SK-N-SH treated with all-trans-retinoic acid at 6 μM for 48 hours (cell line): ENCODE data around the gene CALR3.

ENCODE experiments used
- ATAC-seq: fragments of 200-7000 bp; cut with Tn5 transposase; 3 replicates; pipeline ENCODE4 v1.9.1; 2020; ENCODE audit warnings: mild to moderate bottlenecking, moderate library complexity
- ARNTL ChIP-seq: fragments of 450-650 bp; formaldehyde crosslinking; IDR thresholded peaks from 2 replicates; pipeline ENCODE4 v1.5.0; 2020; ENCODE audit warnings: low read depth, mild to moderate bottlenecking, moderate library complexity, borderline replicate concordance
- BACH2 ChIP-seq: fragments of 250-450 bp; sonication (Bioruptor Pico); IDR thresholded peaks from 2 replicates; pipeline ENCODE4 v1.9.0; 2021; ENCODE audit warnings: mild to moderate bottlenecking, borderline replicate concordance
- CREB5 ChIP-seq: fragments of 250-450 bp; sonication (Bioruptor Pico); IDR thresholded peaks from 2 replicates; pipeline ENCODE4 v1.5.1; 2020; ENCODE audit warnings: low read depth, mild to moderate bottlenecking, moderate library complexity
- CSDC2 ChIP-seq: fragments of 250-450 bp; sonication (Bioruptor Pico); IDR thresholded peaks from 2 replicates; pipeline ENCODE4 v1.5.0; 2020; ENCODE audit warnings: mild to moderate bottlenecking, moderate library complexity
- CSRNP3 ChIP-seq: fragments of 250-450 bp; sonication (Bioruptor Pico); IDR thresholded peaks from 2 replicates; pipeline ENCODE4 v1.5.1; 2021; ENCODE audit warnings: mild to moderate bottlenecking, moderate library complexity
- ESRRG ChIP-seq: fragments of 250-450 bp; sonication (Bioruptor Pico); IDR thresholded peaks from 2 replicates; pipeline ENCODE4 v1.6.1; 2021; ENCODE audit warnings: mild to moderate bottlenecking
- GLIS3 ChIP-seq: fragments of 250-450 bp; sonication (Bioruptor Pico); IDR thresholded peaks from 2 replicates; pipeline ENCODE4 v1.5.0; 2020; ENCODE audit warnings: mild to moderate bottlenecking, moderate library complexity
- ISL1 ChIP-seq: fragments of 250-450 bp; sonication (Bioruptor Pico); IDR thresholded peaks from 2 replicates; pipeline ENCODE4 v2.1.2; 2022; ENCODE audit warnings: mild to moderate bottlenecking, moderate library complexity
- OSR1 ChIP-seq: fragments of 250-450 bp; sonication (Bioruptor Pico); IDR thresholded peaks from 2 replicates; pipeline ENCODE4 v1.8.0; 2022; ENCODE audit warnings: moderate library complexity, mild to moderate bottlenecking, inconsistent platforms
- POU6F1 ChIP-seq: fragments of 250-450 bp; sonication (Bioruptor Pico); IDR thresholded peaks from 2 replicates; pipeline ENCODE4 v1.8.0; 2021; ENCODE audit warnings: low read depth, mild to moderate bottlenecking, moderate library complexity, borderline replicate concordance
- PPARA ChIP-seq: fragments of 250-450 bp; sonication (Bioruptor Pico); IDR thresholded peaks from 2 replicates; pipeline ENCODE4 v1.5.0; 2020; ENCODE audit warnings: mild to moderate bottlenecking, borderline replicate concordance
- RARB ChIP-seq: fragments of 250-450 bp; sonication (Bioruptor Pico); IDR thresholded peaks from 2 replicates; pipeline ENCODE4 v1.8.0; 2021; ENCODE audit warnings: mild to moderate bottlenecking, moderate library complexity
- SNAI2 ChIP-seq: fragments of 250-450 bp; sonication (Bioruptor Pico); IDR thresholded peaks from 2 replicates; pipeline ENCODE4 v1.5.0; 2020; ENCODE audit warnings: mild to moderate bottlenecking, moderate library complexity
- TCF4 ChIP-seq: fragments of 250-450 bp; sonication (Bioruptor Pico); IDR thresholded peaks from 2 replicates; pipeline ENCODE4 v1.8.0; 2021; ENCODE audit warnings: mild to moderate bottlenecking, moderate library complexity, borderline replicate concordance
- TOX ChIP-seq: fragments of 250-450 bp; sonication (Bioruptor Pico); IDR thresholded peaks from 2 replicates; pipeline ENCODE4 v1.8.0; 2021; ENCODE audit warnings: mild to moderate bottlenecking, moderate library complexity, borderline replicate concordance
- ZC3H10 ChIP-seq: fragments of 250-450 bp; sonication (Bioruptor Pico); IDR thresholded peaks from 2 replicates; pipeline ENCODE4 v1.5.1; 2021; ENCODE audit warnings: mild to moderate bottlenecking, moderate library complexity
- ZFP3 ChIP-seq: fragments of 250-450 bp; sonication (Bioruptor Pico); IDR thresholded peaks from 2 replicates; pipeline ENCODE4 v1.5.0; 2020; ENCODE audit warnings: mild to moderate bottlenecking, moderate library complexity
- ZFP30 ChIP-seq: fragments of 450-650 bp; formaldehyde crosslinking; IDR thresholded peaks from 2 replicates; pipeline ENCODE4 v1.5.0; 2022; ENCODE audit warnings: mild to moderate bottlenecking, moderate library complexity
- ZNF565 ChIP-seq: fragments of 450-650 bp; formaldehyde crosslinking; conservative IDR thresholded peaks from 2 replicates; pipeline ENCODE4 v1.5.0; 2020; ENCODE audit warnings: low read depth, mild to moderate bottlenecking, moderate library complexity
- ZNF70 ChIP-seq: fragments of 450-650 bp; formaldehyde crosslinking; IDR thresholded peaks from 2 replicates; pipeline ENCODE4 v1.5.0; 2020; ENCODE audit warnings: mild to moderate bottlenecking, moderate library complexity
- ZNF8 ChIP-seq: fragments of 450-650 bp; formaldehyde crosslinking; IDR thresholded peaks from 2 replicates; pipeline ENCODE4 v1.5.0; 2020; ENCODE audit warnings: mild to moderate bottlenecking, moderate library complexity
- TF ChIP-seq, protein P1 (sequence below): fragments of 250-450 bp; sonication (Bioruptor Pico); IDR thresholded peaks from 2 replicates; pipeline ENCODE4 v1.5.0; 2020; ENCODE audit warnings: mild to moderate bottlenecking, moderate library complexity
- TF ChIP-seq, protein P2 (sequence below): fragments of 250-450 bp; sonication (Bioruptor Pico); IDR thresholded peaks from 2 replicates; pipeline ENCODE4 v1.8.0; 2020; ENCODE audit warnings: mild to moderate bottlenecking, moderate library complexity, borderline replicate concordance

Gene CALR3

DNA sequence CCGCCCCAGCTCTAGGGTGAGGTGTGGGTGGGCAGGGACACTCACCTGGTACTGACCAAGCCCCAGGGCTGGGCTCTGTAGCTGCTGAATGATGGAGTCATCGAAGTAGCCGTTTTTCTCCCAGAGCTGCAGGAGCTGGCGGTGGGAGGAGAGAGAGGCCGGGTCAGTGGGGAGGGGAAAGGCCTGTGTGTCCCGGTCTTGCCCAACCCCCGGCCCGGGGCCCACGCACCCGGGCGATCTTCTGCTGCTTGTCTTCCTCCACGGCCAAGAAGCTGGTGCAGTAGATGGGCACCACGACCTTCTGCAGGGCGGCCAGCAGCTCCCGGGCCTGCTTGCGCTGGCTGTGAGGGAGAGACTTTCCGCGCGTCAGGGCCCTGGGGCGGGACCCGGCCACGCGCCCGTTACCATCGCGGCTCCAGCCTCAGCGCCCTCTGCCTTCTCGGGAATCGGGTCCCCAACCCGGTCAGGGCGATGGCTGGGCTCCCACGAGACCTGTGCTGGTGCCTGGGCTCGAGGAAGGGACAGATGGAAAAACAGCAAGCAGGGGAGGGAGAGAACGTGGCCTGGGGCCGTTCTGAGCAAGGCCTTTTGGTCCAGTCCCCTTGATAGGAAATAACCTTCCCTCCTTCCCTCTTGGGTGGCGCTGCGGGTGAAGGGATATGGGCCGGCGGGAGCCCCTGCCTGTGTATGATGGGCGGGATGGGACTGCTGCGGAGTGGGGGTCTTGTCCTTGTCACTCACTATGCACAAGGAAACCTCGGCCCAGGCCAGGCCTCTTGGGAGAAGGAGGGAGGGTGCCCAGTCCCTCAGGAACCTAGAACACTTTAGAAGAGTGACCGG, 34.8 kb upstream of the CALR3 start:
- no peak for ATAC-seq
- TF ChIP-seq ARNTL (CRISPR knock-in tag) (no peak), OSR1 (CRISPR knock-in tag) (no peak), PPARA (CRISPR knock-in tag) (no peak), CSRNP3 (CRISPR knock-in tag) (no peak), POU6F1 (no peak), ZNF70 (CRISPR knock-in tag) (no peak), ZFP30 (CRISPR knock-in tag) (no peak), GLIS3 (CRISPR knock-in tag) (no peak), ZFP3 (no peak), ZC3H10 (CRISPR knock-in tag) (no peak), CREB5 (no peak), ISL1 (CRISPR knock-in tag) (no peak), RARB (CRISPR knock-in tag) (no peak), ESRRG (CRISPR knock-in tag) (no peak), ZNF565 (CRISPR knock-in tag) (no peak), BACH2 (CRISPR knock-in tag) (no peak), SNAI2 (CRISPR knock-in tag) (no peak)
- TF ChIP-seq, protein P1, sequence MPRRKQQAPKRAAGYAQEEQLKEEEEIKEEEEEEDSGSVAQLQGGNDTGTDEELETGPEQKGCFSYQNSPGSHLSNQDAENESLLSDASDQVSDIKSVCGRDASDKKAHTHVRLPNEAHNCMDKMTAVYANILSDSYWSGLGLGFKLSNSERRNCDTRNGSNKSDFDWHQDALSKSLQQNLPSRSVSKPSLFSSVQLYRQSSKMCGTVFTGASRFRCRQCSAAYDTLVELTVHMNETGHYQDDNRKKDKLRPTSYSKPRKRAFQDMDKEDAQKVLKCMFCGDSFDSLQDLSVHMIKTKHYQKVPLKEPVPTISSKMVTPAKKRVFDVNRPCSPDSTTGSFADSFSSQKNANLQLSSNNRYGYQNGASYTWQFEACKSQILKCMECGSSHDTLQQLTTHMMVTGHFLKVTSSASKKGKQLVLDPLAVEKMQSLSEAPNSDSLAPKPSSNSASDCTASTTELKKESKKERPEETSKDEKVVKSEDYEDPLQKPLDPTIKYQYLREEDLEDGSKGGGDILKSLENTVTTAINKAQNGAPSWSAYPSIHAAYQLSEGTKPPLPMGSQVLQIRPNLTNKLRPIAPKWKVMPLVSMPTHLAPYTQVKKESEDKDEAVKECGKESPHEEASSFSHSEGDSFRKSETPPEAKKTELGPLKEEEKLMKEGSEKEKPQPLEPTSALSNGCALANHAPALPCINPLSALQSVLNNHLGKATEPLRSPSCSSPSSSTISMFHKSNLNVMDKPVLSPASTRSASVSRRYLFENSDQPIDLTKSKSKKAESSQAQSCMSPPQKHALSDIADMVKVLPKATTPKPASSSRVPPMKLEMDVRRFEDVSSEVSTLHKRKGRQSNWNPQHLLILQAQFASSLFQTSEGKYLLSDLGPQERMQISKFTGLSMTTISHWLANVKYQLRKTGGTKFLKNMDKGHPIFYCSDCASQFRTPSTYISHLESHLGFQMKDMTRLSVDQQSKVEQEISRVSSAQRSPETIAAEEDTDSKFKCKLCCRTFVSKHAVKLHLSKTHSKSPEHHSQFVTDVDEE (CRISPR knock-in tag), result no peak
- TF ChIP-seq, protein P2, sequence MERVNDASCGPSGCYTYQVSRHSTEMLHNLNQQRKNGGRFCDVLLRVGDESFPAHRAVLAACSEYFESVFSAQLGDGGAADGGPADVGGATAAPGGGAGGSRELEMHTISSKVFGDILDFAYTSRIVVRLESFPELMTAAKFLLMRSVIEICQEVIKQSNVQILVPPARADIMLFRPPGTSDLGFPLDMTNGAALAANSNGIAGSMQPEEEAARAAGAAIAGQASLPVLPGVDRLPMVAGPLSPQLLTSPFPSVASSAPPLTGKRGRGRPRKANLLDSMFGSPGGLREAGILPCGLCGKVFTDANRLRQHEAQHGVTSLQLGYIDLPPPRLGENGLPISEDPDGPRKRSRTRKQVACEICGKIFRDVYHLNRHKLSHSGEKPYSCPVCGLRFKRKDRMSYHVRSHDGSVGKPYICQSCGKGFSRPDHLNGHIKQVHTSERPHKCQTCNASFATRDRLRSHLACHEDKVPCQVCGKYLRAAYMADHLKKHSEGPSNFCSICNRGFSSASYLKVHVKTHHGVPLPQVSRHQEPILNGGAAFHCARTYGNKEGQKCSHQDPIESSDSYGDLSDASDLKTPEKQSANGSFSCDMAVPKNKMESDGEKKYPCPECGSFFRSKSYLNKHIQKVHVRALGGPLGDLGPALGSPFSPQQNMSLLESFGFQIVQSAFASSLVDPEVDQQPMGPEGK, result no peak

- TF ChIP-seq TOX (CRISPR knock-in tag), result no peak
- no peak for TF ChIP-seq POU6F1
- TF ChIP-seq BACH2 (CRISPR knock-in tag), result no peak
- TF ChIP-seq, protein P2, result no peak
- TF ChIP-seq ZNF8 (CRISPR knock-in tag), result no peak
- TF ChIP-seq SNAI2 (CRISPR knock-in tag), result no peak
- no peak for TF ChIP-seq CSDC2 (CRISPR knock-in tag)
- no peak for TF ChIP-seq ZNF70 (CRISPR knock-in tag)
- no peak for TF ChIP-seq TCF4
- TF ChIP-seq OSR1 (CRISPR knock-in tag), result no peak
- no peak for TF ChIP-seq ZNF565 (CRISPR knock-in tag)
- no peak for TF ChIP-seq ZC3H10 (CRISPR knock-in tag)
- no peak for TF ChIP-seq ESRRG (CRISPR knock-in tag)
- no peak for TF ChIP-seq ARNTL (CRISPR knock-in tag)
- TF ChIP-seq, all 23 proteins: peak for 0
- no peak for ATAC-seq
Measured at GRCh38 chr19:16529466-16530144, 33.6 kb upstream of the CALR3 start.
